Keratinocyte (primary cell): ENCODE data around the gene ADIPOR1.

Experiments used
- EZH2 ChIP-seq: IDR thresholded peaks from one replicate; pipeline ENCODE4 v1.6.1; 2012; ENCODE audit warnings: inconsistent platforms, mild to moderate bottlenecking, low read length, moderate library complexity
- TF ChIP-seq, protein P1 (sequence below), 3 experiments: IDR thresholded peaks in 1 of 3; conservative IDR thresholded peaks in 1 of 3; optimal IDR thresholded peaks in 1 of 3; 2 replicates in 2 of 3; 3 replicates in 1 of 3; pipeline versions ENCODE3 to v1.5.1; 2011; ENCODE audit warnings: low read length in 3 of 3, mild to moderate bottlenecking in 3 of 3, moderate library complexity in 2 of 3, control low read depth in 1 of 3, inconsistent platforms in 1 of 3; ENCODE audit not compliant: insufficient read depth in 2 of 3; ENCODE audit errors: extremely low read depth in 1 of 3

DNA sequence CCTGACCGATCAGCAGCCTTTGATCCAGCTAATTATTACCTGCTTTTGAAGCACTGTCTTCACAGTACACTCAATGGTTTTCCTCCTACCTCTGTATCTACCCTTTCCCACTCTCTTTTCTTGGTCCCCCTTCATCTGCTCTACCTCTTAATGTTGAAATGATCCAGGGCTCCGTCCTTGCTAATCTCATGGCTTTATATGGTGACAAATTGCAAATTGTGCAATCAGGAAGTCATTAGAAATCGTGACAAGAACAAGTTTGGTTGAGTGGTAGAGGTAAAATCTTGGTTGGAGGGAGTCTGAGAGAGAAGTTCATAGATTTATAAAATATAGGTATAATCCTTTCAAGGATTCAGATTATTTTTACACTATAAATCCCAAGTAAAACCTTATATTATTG is 18.5 kb upstream of the ADIPOR1 start:
- TF ChIP-seq, protein P1, sequence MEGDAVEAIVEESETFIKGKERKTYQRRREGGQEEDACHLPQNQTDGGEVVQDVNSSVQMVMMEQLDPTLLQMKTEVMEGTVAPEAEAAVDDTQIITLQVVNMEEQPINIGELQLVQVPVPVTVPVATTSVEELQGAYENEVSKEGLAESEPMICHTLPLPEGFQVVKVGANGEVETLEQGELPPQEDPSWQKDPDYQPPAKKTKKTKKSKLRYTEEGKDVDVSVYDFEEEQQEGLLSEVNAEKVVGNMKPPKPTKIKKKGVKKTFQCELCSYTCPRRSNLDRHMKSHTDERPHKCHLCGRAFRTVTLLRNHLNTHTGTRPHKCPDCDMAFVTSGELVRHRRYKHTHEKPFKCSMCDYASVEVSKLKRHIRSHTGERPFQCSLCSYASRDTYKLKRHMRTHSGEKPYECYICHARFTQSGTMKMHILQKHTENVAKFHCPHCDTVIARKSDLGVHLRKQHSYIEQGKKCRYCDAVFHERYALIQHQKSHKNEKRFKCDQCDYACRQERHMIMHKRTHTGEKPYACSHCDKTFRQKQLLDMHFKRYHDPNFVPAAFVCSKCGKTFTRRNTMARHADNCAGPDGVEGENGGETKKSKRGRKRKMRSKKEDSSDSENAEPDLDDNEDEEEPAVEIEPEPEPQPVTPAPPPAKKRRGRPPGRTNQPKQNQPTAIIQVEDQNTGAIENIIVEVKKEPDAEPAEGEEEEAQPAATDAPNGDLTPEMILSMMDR (optimal IDR thresholded peaks at IDR 0.05 in 1 of 3, IDR thresholded peaks at IDR 0.05 in 1 of 3, conservative IDR thresholded peaks at IDR 0.05 in 1 of 3; ENCODE audit: extremely low read depth in 1 of 3, insufficient read depth in 2 of 3, low read length in 3 of 3), result no peak
- no peak for TF ChIP-seq EZH2
